Osteoblast (primary cell): Measurements from ENCODE around the gene EXOC4. TPM values are rescaled to one million over a fixed set of nuclear protein-coding genes. Genes with fewer than 3 reads are reported as not detected.

ENCODE experiments used
- DNase-seq: peaks from one replicate; pipeline ENCODE4 v3.0.0; 2011; ENCODE audit warnings: low spot score, mixed read lengths; ENCODE audit not compliant: insufficient read length; ENCODE audit errors: missing footprints
- H2AFZ ChIP-seq: 2 replicates; pipeline ENCODE4 v1.6.0; 2011; ENCODE audit warnings: mild to moderate bottlenecking, low read length
- H3K27ac ChIP-seq: 2 replicates; pipeline ENCODE4 v1.5.1; 2011; ENCODE audit warnings: mild to moderate bottlenecking, low read depth, low read length, moderate library complexity
- H3K27me3 ChIP-seq: 2 replicates; pipeline ENCODE4 v1.6.0; 2012; ENCODE audit warnings: mild to moderate bottlenecking, control low read depth, inconsistent platforms, low read length, moderate library complexity; ENCODE audit not compliant: insufficient read depth
- H3K36me3 ChIP-seq: 2 replicates; pipeline ENCODE4 v1.5.1; 2011; ENCODE audit warnings: mild to moderate bottlenecking, low read length, control low read depth, moderate library complexity; ENCODE audit not compliant: insufficient read depth
- H3K4me1 ChIP-seq: 2 replicates; pipeline ENCODE4 v1.5.1; 2011; ENCODE audit warnings: mild to moderate bottlenecking, low read length, control low read depth, moderate library complexity; ENCODE audit not compliant: insufficient read depth
- H3K4me2 ChIP-seq: 2 replicates; pipeline ENCODE4 v1.6.0; 2011; ENCODE audit warnings: mild to moderate bottlenecking, low read length; ENCODE audit not compliant: insufficient read depth
- H3K4me3 ChIP-seq: fragments of 200-600 bp; sonication (generic); 3 replicates; pipeline ENCODE4 v1.5.1; 2012; ENCODE audit warnings: mild to moderate bottlenecking, low read length, inconsistent platforms; ENCODE audit not compliant: insufficient read depth
- H3K79me2 ChIP-seq: 2 replicates; pipeline ENCODE4 v1.6.0; 2012; ENCODE audit warnings: mild to moderate bottlenecking, low read length, control low read depth, inconsistent platforms; ENCODE audit not compliant: insufficient read depth
- H3K9me3 ChIP-seq: 2 replicates; pipeline ENCODE4 v1.5.1; 2011; ENCODE audit warnings: low read depth, low read length, control low read depth
- H4K20me1 ChIP-seq: 2 replicates; pipeline ENCODE4 v1.6.0; 2012; ENCODE audit warnings: mild to moderate bottlenecking, low read length, control low read depth; ENCODE audit not compliant: insufficient read depth
- CTCF ChIP-seq: IDR thresholded peaks from 2 replicates; pipeline ENCODE4 v1.5.1; 2011; ENCODE audit warnings: mild to moderate bottlenecking, low read depth, low read length, moderate library complexity; ENCODE audit errors: extremely low read depth
- total RNA-seq: library from RNA; depleted of rRNA; stranded (reverse); fragments of >200 nt; gene quantifications from 2 replicates; pipeline ENCODE4 v1.2.3, GENCODE V29; 2012

EXOC4 gene
- total RNA-seq, 1 donor, result 134 TPM

GRCh38 chr7:134046594-134047128, 793.8 kb downstream of the EXOC4 start:
- Histone ChIP-seq H3K9me3 (no peaks in the 10 kb centered on the region), H3K79me2 (no peaks in the 10 kb centered on the region), H4K20me1 (no peaks in the 10 kb centered on the region), H3K4me2 (no peak overlapping the region), H2AFZ (no peak overlapping the region), H3K36me3 (no peaks in the 10 kb centered on the region), H3K4me3 (no peak overlapping the region), H3K27ac (no peak overlapping the region), H3K4me1 (peaks cover 7% of the 10 kb centered on the region), H3K27me3 (no peaks in the 10 kb centered on the region)
- TF ChIP-seq CTCF, result no peak
- DNase-seq, result no peak

- Histone ChIP-seq H3K27me3 (no peaks in the 10 kb centered on the region), H3K4me1 (peaks cover 7% of the 10 kb centered on the region), H2AFZ (no peak overlapping the region), H3K27ac (no peak overlapping the region), H3K4me3 (no peak overlapping the region), H3K4me2 (no peak overlapping the region), H3K9me3 (no peaks in the 10 kb centered on the region), H3K36me3 (no peaks in the 10 kb centered on the region), H3K79me2 (no peaks in the 10 kb centered on the region), H4K20me1 (no peaks in the 10 kb centered on the region)
- no peak for TF ChIP-seq CTCF
- no peak for DNase-seq
Observed at GRCh38 chr7:134047675-134048074, 794.8 kb downstream of the EXOC4 start.

DNA sequence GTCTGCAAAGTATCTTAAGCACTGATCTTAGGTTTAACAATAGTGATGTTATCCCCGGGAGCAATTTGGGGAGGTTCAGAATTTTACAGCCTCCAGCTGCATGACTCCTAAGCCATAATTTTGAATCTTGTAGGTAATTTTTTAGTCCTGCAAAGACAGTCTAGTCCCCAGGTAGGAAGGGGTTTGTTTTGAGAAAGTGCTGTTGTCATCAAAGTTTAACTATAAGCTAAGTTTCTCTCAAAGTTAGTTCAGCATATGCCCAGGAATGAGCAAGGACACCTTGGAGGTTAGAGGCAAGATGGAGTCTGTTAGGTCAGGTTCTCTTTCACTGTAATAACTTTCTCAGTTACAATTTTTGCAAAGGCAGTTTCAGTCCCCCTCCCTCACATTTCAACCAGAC, 795.3 kb downstream of the EXOC4 start:
- H4K20me1 ChIP-seq, result no peaks in the 10 kb centered on the region
- no peaks in the 10 kb centered on the region for H3K36me3 ChIP-seq
- no peak overlapping the region for H2AFZ ChIP-seq
- no peak for DNase-seq
- no peaks in the 10 kb centered on the region for H3K9me3 ChIP-seq
- no peak overlapping the region for H3K27ac ChIP-seq
- H3K4me2 ChIP-seq, result no peak overlapping the region
- H3K4me3 ChIP-seq, result no peak overlapping the region
- H3K79me2 ChIP-seq, result no peaks in the 10 kb centered on the region
- H3K4me1 ChIP-seq, result peaks cover 7% of the 10 kb centered on the region
- TF ChIP-seq CTCF, result no peak
- no peaks in the 10 kb centered on the region for H3K27me3 ChIP-seq

DNA sequence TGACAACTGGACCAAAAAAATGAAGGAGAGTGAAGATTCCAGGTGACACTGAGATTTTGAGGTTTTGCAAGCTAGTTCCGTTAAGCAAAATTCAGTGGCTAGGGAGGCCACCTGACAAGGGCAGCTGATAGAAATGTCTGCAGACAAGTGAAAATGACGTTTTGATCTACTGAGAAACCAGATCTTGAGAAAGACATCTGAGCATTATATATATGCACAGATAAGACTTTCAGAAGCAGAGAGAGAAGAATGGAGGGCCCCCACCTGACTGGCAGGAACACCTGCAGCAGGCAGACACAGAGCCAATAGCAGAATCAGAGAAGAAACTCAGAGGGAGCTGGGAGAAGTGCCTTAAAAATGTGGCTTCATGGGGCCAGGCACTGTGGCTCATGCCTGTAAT, 798.1 kb downstream of the EXOC4 start:
- H3K27ac ChIP-seq, result no peak overlapping the region
- no peaks in the 10 kb centered on the region for H3K4me1 ChIP-seq
- H2AFZ ChIP-seq, result no peak overlapping the region
- no peaks in the 10 kb centered on the region for H3K27me3 ChIP-seq
- no peak overlapping the region for H3K4me3 ChIP-seq
- no peak for TF ChIP-seq CTCF
- H3K9me3 ChIP-seq, result no peaks in the 10 kb centered on the region
- H3K79me2 ChIP-seq, result no peaks in the 10 kb centered on the region
- no peak for DNase-seq
- H3K36me3 ChIP-seq, result no peaks in the 10 kb centered on the region
- H4K20me1 ChIP-seq, result no peaks in the 10 kb centered on the region
- no peak overlapping the region for H3K4me2 ChIP-seq
